H1 (cell line): ENCODE data around the gene IL1R1. TPM values are rescaled to one million over a fixed set of nuclear protein-coding genes. Genes with fewer than 3 reads are reported as not detected.

ENCODE experiments used
- CTCF ChIA-PET: fragments of 300-600 bp; sonication (Branson Sonifier 250); formaldehyde crosslinking; loops from one replicate; lab custom pipeline; 2021; ENCODE audit not compliant: partially characterized antibody; lab: Charles Lee
- POLR2A ChIA-PET: fragments of 300-600 bp; sonication (Branson Sonifier 250); formaldehyde crosslinking; loops from one replicate; lab custom pipeline; 2021; ENCODE audit warnings: inconsistent platforms; ENCODE audit not compliant: partially characterized antibody; lab: Charles Lee
- DNase-seq, 2 experiments: peaks; one replicate each; pipeline versions ENCODE4 v3.0.0 to v3.0.0-alpha.2; 2010 to 2022; ENCODE audit warnings: low spot score in 2 of 2, low read depth in 1 of 2, mixed read lengths in 1 of 2
- FAIRE-seq: peaks from 2 replicates; lab custom pipeline; 2011; peaks lifted over from hg19 to GRCh38; lab: Jason Lieb, UNC
- H2AFZ ChIP-seq: 2 replicates; pipeline ENCODE4 v1.8.1; 2012; ENCODE audit warnings: low read length, inconsistent platforms
- H2AK5ac ChIP-seq: 2 replicates; pipeline ENCODE4 v1.6.1; 2013; ENCODE audit warnings: low read depth, low read length
- H2BK120ac ChIP-seq: replicated peaks from 2 replicates; pipeline ENCODE3; 2013; ENCODE audit warnings: low read depth, low read length, inconsistent platforms
- H2BK12ac ChIP-seq: 2 replicates; pipeline ENCODE4 v1.6.1; 2013; ENCODE audit warnings: low read depth, low read length
- H2BK15ac ChIP-seq: 2 replicates; pipeline ENCODE4 v1.6.1; 2013; ENCODE audit warnings: low read length
- H2BK20ac ChIP-seq: 2 replicates; pipeline ENCODE4 v1.6.1; 2013; ENCODE audit warnings: low read length
- H2BK5ac ChIP-seq: 2 replicates; pipeline ENCODE4 v1.6.1; 2013; ENCODE audit warnings: low read depth, low read length
- H3K14ac ChIP-seq: 2 replicates; pipeline ENCODE4 v1.6.1; 2013; ENCODE audit warnings: inconsistent platforms; ENCODE audit not compliant: insufficient read length
- H3K18ac ChIP-seq: 2 replicates; pipeline ENCODE4 v1.6.1; 2013; ENCODE audit warnings: low read length; ENCODE audit errors: extremely low read depth
- H3K23ac ChIP-seq: 2 replicates; pipeline ENCODE4 v1.6.1; 2013; ENCODE audit warnings: inconsistent platforms; ENCODE audit not compliant: insufficient read length
- H3K23me2 ChIP-seq: 2 replicates; pipeline ENCODE4 v1.6.1; 2013; ENCODE audit warnings: low read depth, low read length
- H3K27ac ChIP-seq: 2 replicates; pipeline ENCODE4 v1.6.1; 2011; ENCODE audit warnings: low read depth, low read length, inconsistent platforms
- H3K27me3 ChIP-seq, 4 experiments: replicated peaks in 1 of 4; 1 replicate in 1 of 4; 2 replicates in 3 of 4; pipeline versions ENCODE4 v1.6.1 to v1.8.1; 2011 to 2013; ENCODE audit warnings: low read length in 3 of 4, mild to moderate bottlenecking in 3 of 4, inconsistent platforms in 2 of 4, mixed read lengths in 2 of 4, moderate library complexity in 1 of 4; ENCODE audit not compliant: control insufficient read depth in 3 of 4, insufficient read depth in 3 of 4; ENCODE audit errors: extremely low read depth in 1 of 4
- H3K36me3 ChIP-seq, 4 experiments: 2 replicates each; pipeline versions ENCODE4 v1.6.1 to v1.8.1; 2011 to 2013; ENCODE audit warnings: mild to moderate bottlenecking in 4 of 4, low read length in 3 of 4, moderate library complexity in 2 of 4, control low read depth in 1 of 4, inconsistent platforms in 1 of 4; ENCODE audit not compliant: insufficient read depth in 4 of 4, control insufficient read depth in 2 of 4
- H3K4ac ChIP-seq: replicated peaks from 2 replicates; pipeline ENCODE3; 2013; ENCODE audit warnings: low read length, low read depth, mixed read lengths, inconsistent platforms; ENCODE audit not compliant: insufficient read length
- H3K4me1 ChIP-seq, 4 experiments: replicated peaks in 1 of 4; 1 replicate in 1 of 4; 2 replicates in 3 of 4; pipeline versions ENCODE4 v1.6.1 to v1.8.1; 2011 to 2013; ENCODE audit warnings: low read length in 3 of 4, inconsistent platforms in 2 of 4, mixed read lengths in 1 of 4; ENCODE audit not compliant: insufficient read depth in 4 of 4, control insufficient read depth in 3 of 4
- H3K4me2 ChIP-seq, 2 experiments: 2 replicates each; pipeline versions ENCODE4 v1.6.1 to v1.8.1; 2011 to 2013; ENCODE audit warnings: low read depth in 2 of 2, low read length in 2 of 2, control low read depth in 1 of 2, inconsistent platforms in 1 of 2, mild to moderate bottlenecking in 1 of 2; ENCODE audit not compliant: insufficient read depth in 1 of 2
- H3K4me3 ChIP-seq, 4 experiments: fragments of 200-600, 300-600 bp in 1 of 4; sonication (generic), shearing (Covaris generic), sonication (Bioruptor Twin) in 1 of 4; 2 replicates each; pipeline versions ENCODE4 v1.5.1 to v1.8.1; 2011 to 2016; ENCODE audit warnings: low read length in 4 of 4, low read depth in 3 of 4, control low read depth in 2 of 4, inconsistent platforms in 2 of 4, mild to moderate bottlenecking in 2 of 4, mixed read lengths in 1 of 4, moderate library complexity in 1 of 4; ENCODE audit not compliant: insufficient read depth in 2 of 4; ENCODE audit errors: extremely low read depth in 1 of 4
- H3K56ac ChIP-seq: replicated peaks from 2 replicates; pipeline ENCODE3; 2013; ENCODE audit warnings: low read depth, mild to moderate bottlenecking, mixed read lengths, low read length, inconsistent platforms; ENCODE audit not compliant: insufficient read length
- H3K79me1 ChIP-seq: 2 replicates; pipeline ENCODE4 v1.6.1; 2013; ENCODE audit warnings: low read depth, low read length, control low read depth
- H3K79me2 ChIP-seq, 2 experiments: 2 replicates each; pipeline versions ENCODE4 v1.6.1 to v1.8.1; 2012 to 2013; ENCODE audit warnings: low read length in 2 of 2, mild to moderate bottlenecking in 2 of 2, inconsistent platforms in 1 of 2; ENCODE audit not compliant: insufficient read depth in 2 of 2, control insufficient read depth in 1 of 2
- H3K9ac ChIP-seq, 4 experiments: replicated peaks in 1 of 4; 1 replicate in 1 of 4; 2 replicates in 3 of 4; pipeline versions ENCODE4 v1.6.1 to v1.8.1; 2011 to 2013; ENCODE audit warnings: low read depth in 3 of 4, low read length in 3 of 4, control low read depth in 2 of 4, mild to moderate bottlenecking in 2 of 4, moderate library complexity in 2 of 4, inconsistent platforms in 1 of 4; ENCODE audit errors: extremely low read depth in 1 of 4
- H3K9me3 ChIP-seq, 2 experiments: 2 replicates each; pipeline versions ENCODE4 v1.6.1 to v1.8.1; 2012 to 2013; ENCODE audit warnings: mild to moderate bottlenecking in 2 of 2, moderate library complexity in 2 of 2, control low read depth in 1 of 2, inconsistent platforms in 1 of 2, low read depth in 1 of 2, low read length in 1 of 2, mixed read lengths in 1 of 2; ENCODE audit not compliant: insufficient read depth in 2 of 2
- H4K20me1 ChIP-seq, 2 experiments: replicated peaks in 1 of 2; 2 replicates each; pipeline versions ENCODE3 to v1.8.1; 2011 to 2013; ENCODE audit warnings: inconsistent platforms in 2 of 2, low read length in 2 of 2, mild to moderate bottlenecking in 1 of 2; ENCODE audit not compliant: insufficient read depth in 2 of 2, control insufficient read depth in 1 of 2
- H4K5ac ChIP-seq: 2 replicates; pipeline ENCODE4 v1.6.1; 2013; ENCODE audit warnings: low read length, low read depth, mixed read lengths, inconsistent platforms; ENCODE audit not compliant: insufficient read length
- H4K8ac ChIP-seq: 2 replicates; pipeline ENCODE4 v1.8.0; 2013; ENCODE audit warnings: mild to moderate bottlenecking, moderate library complexity, low read length, inconsistent platforms; ENCODE audit not compliant: insufficient read depth; ENCODE audit errors: extremely low read depth
- H4K91ac ChIP-seq: replicated peaks from 2 replicates; pipeline ENCODE3; 2013; ENCODE audit warnings: low read length, mixed read lengths, inconsistent platforms; ENCODE audit not compliant: insufficient read length
- ATF3 ChIP-seq: IDR thresholded peaks from 2 replicates; pipeline ENCODE4 v1.6.1; 2011; ENCODE audit warnings: low read depth, mild to moderate bottlenecking, low read length; ENCODE audit not compliant: insufficient read depth
- CEBPB ChIP-seq: IDR thresholded peaks from 2 replicates; pipeline ENCODE4 v1.6.1; 2012; ENCODE audit warnings: low read depth, low read length
- CHD2 ChIP-seq: IDR thresholded peaks from 2 replicates; pipeline ENCODE4 v1.6.1; 2012; ENCODE audit warnings: low read length, improper control_type of control experiment
- POLR2A ChIP-seq, 2 experiments: IDR thresholded peaks; 1 replicate in 1 of 2; 2 replicates in 1 of 2; pipeline ENCODE4 v1.6.1; 2011; ENCODE audit warnings: low read depth in 2 of 2, low read length in 2 of 2, mild to moderate bottlenecking in 2 of 2; ENCODE audit errors: control extremely low read depth in 1 of 2
- WGBS, 2 experiments: shearing (Covaris generic) in 1 of 2; methylation state at CpG; one replicate each; pipeline versions ENCODE4 v1.1.6 to v1.1.7; 2013 to 2015; ENCODE audit warnings: low lambda C conversion rate in 2 of 2, mixed read lengths in 2 of 2, inconsistent platforms in 1 of 2, low coverage in 1 of 2, missing lambda C conversion rate in 1 of 2; ENCODE audit not compliant: insufficient replicate concordance in 2 of 2, insufficient coverage in 1 of 2, insufficient read length in 1 of 2; ENCODE audit errors: extremely low coverage in 1 of 2, missing lambda C conversion rate in 1 of 2; 5-methylcytosine and 5-hydroxymethylcytosine counted together
- polyA plus RNA-seq, 7 experiments: library from polyadenylated mRNA; depleted of rRNA in 3 of 7; stranded (reverse) in 5 of 7; unstranded in 2 of 7; fragments of >200 nt in 5 of 7; fragments of 200-250 nt in 2 of 7; gene quantifications; 1 replicate in 5 of 7; 2 replicates in 1 of 7; 4 replicates in 1 of 7; pipeline versions ENCODE4 v1.2.1 to v1.2.3, GENCODE V29; 2011 to 2013; ENCODE audit warnings: missing spikeins in 2 of 7, mixed read lengths in 2 of 7
- total RNA-seq: library from RNA; stranded (reverse); fragmentation: NEBNext Ultra II Directional; extraction: Animal tissue kit (Norgen Biotek cat#: 25700); gene quantifications from 2 replicates; pipeline ENCODE4 v1.2.1, GENCODE V29; 2021

Gene IL1R1
- total and polyA plus RNA-seq, 2 of the 8 experiments (the other 6 are each of a cell fraction or from before 2014, with no cell fraction given) = 0.34 to 0.47 TPM

GRCh38 chr2:102181919-102182635, 39.5 kb downstream of the IL1R1 start:
- no peaks in the 10 kb centered on the region for H3K79me2 ChIP-seq
- no peak overlapping the region for H2BK20ac ChIP-seq
- no peak overlapping the region for H3K18ac ChIP-seq
- H2BK5ac ChIP-seq = no peak overlapping the region
- no peak overlapping the region for H3K9ac ChIP-seq
- H4K5ac ChIP-seq = no peak overlapping the region
- H3K9me3 ChIP-seq = no peaks in the 10 kb centered on the region
- 0 out of 2 replicates have a peak overlapping the region, but pooled peaks have one; percentile 36 for H2AFZ ChIP-seq
- H4K20me1 ChIP-seq = no peaks in the 10 kb centered on the region
- H3K4me1 ChIP-seq = no peaks in the 10 kb centered on the region
- H3K36me3 ChIP-seq = no peaks in the 10 kb centered on the region
- ChIA-PET POLR2A (no interaction called here), CTCF (interaction anchor here (0.8 to 0.9 kb wide), 3 partner anchors 29 to 248 kb away, joined by 3 read pairs; no protein-coding TSS in a partner anchor)
- no peak overlapping the region for H4K91ac ChIP-seq
- no peak overlapping the region for H3K4ac ChIP-seq
- no peak overlapping the region for H4K8ac ChIP-seq
- H2BK15ac ChIP-seq = no peak overlapping the region
- H3K23me2 ChIP-seq = no peaks in the 10 kb centered on the region
- H3K56ac ChIP-seq = no peak overlapping the region
- no peak overlapping the region for H3K27ac ChIP-seq
- no peak for DNase-seq
- no peak overlapping the region for H2BK120ac ChIP-seq
- no peak overlapping the region for H3K4me2 ChIP-seq
- 90% methylated on average over 7 of the region's 7 CpGs; no CpG with 5 or more reads in 1 of the 2 experiments for WGBS, 2 experiments
- H3K27me3 ChIP-seq = peaks cover 0 to 8% (median 5%) of the 10 kb centered on the region in 4 experiments; a peak in 6 of 7 replicates
- no peak overlapping the region for H2BK12ac ChIP-seq
- TF ChIP-seq POLR2A (IDR thresholded peaks at IDR 0.05; ENCODE audit: control extremely low read depth in 1 of 2, low read depth in 2 of 2, low read length in 2 of 2) = no peak
- no peak for TF ChIP-seq CEBPB
- TF ChIP-seq CHD2 = no peak
- TF ChIP-seq ATF3 = no peak
- TF ChIP-seq, all 59 proteins: peak for 0
- H2AK5ac ChIP-seq = no peak overlapping the region
- H3K79me1 ChIP-seq = no peaks in the 10 kb centered on the region
- H3K4me3 ChIP-seq = no peak overlapping the region
- no peak for FAIRE-seq
- H3K23ac ChIP-seq = no peak overlapping the region
- H3K14ac ChIP-seq = no peak overlapping the region
